GM23338 (cell line): Measurements from ENCODE around the gene SCLT1. TPM values are rescaled to one million over a fixed set of nuclear protein-coding genes. Genes with fewer than 3 reads are reported as not detected.

Experiments used
- ATAC-seq: fragments of 200-7000 bp; cut with Tn5 transposase; 3 replicates; pipeline ENCODE4 v1.9.1; 2020
- DNase-seq: peaks from one replicate; pipeline ENCODE4 v3.0.0-alpha.2; 2015; ENCODE audit warnings: low spot score
- H2AFZ ChIP-seq: fragments of 200-600 bp; sonication (generic); 2 replicates; pipeline ENCODE4 v1.8.0; 2016; ENCODE audit warnings: antibody characterized with exemption, mild to moderate bottlenecking, moderate library complexity
- H3F3A ChIP-seq: fragments of 200-600 bp; sonication (generic); replicated peaks from 2 replicates; pipeline ENCODE4 v1.8.0; 2017; ENCODE audit warnings: antibody characterized with exemption, mixed run types, low read depth
- H3K27ac ChIP-seq: fragments of 200-600 bp; sonication (generic); 2 replicates; pipeline ENCODE4 v1.6.1; 2016; ENCODE audit warnings: low read depth
- H3K27me3 ChIP-seq: fragments of 200-600 bp; sonication (generic); 2 replicates; pipeline ENCODE4 v1.8.0; 2016; ENCODE audit warnings: mild to moderate bottlenecking, mixed run types, moderate library complexity; ENCODE audit not compliant: insufficient read depth
- H3K36me3 ChIP-seq: fragments of 200-600 bp; sonication (generic); 2 replicates; pipeline ENCODE4 v1.8.0; 2016; ENCODE audit warnings: mild to moderate bottlenecking; ENCODE audit not compliant: insufficient read depth
- H3K4me1 ChIP-seq: fragments of 200-600 bp; sonication (generic); 2 replicates; pipeline ENCODE4 v1.8.0; 2016; ENCODE audit warnings: mild to moderate bottlenecking, moderate library complexity; ENCODE audit not compliant: insufficient read depth
- H3K4me2 ChIP-seq: fragments of 200-600 bp; sonication (generic); 2 replicates; pipeline ENCODE4 v1.7.1; 2017; ENCODE audit warnings: mixed run types
- H3K4me3 ChIP-seq: fragments of 200-600 bp; sonication (generic); 2 replicates; pipeline ENCODE4 v1.6.1; 2016; ENCODE audit warnings: mixed run types
- H3K79me2 ChIP-seq: fragments of 200-600 bp; sonication (generic); replicated peaks from 2 replicates; pipeline ENCODE4 v1.8.0; 2017; ENCODE audit warnings: mild to moderate bottlenecking; ENCODE audit not compliant: insufficient read depth
- H3K9me2 ChIP-seq: fragments of 200-600 bp; sonication (generic); 2 replicates; pipeline ENCODE4 v1.8.0; 2017; ENCODE audit not compliant: insufficient read depth
- H4K20me1 ChIP-seq: fragments of 200-600 bp; sonication (generic); replicated peaks from 2 replicates; pipeline ENCODE4 v1.8.0; 2017; ENCODE audit warnings: mild to moderate bottlenecking; ENCODE audit not compliant: insufficient read depth
- H3K27ac Mint-ChIP-seq: 2 replicates; pipeline ENCODE4 v1.8.0; 2020; ENCODE audit warnings: inconsistent platforms, mild to moderate bottlenecking, moderate library complexity, mixed read lengths
- H3K27me3 Mint-ChIP-seq: 3 replicates; pipeline ENCODE4 v1.8.0; 2022; ENCODE audit warnings: low read depth, mild to moderate bottlenecking, moderate library complexity, mixed read lengths, inconsistent platforms; ENCODE audit not compliant: insufficient read depth, poor library complexity
- H3K36me3 Mint-ChIP-seq: 3 replicates; pipeline ENCODE4 v1.8.0; 2021; ENCODE audit warnings: low read depth, mild to moderate bottlenecking, inconsistent platforms, moderate library complexity, mixed read lengths
- H3K4me1 Mint-ChIP-seq: 3 replicates; pipeline ENCODE4 v1.8.0; 2020; ENCODE audit warnings: mild to moderate bottlenecking, inconsistent platforms, mixed read lengths
- H3K4me3 Mint-ChIP-seq: 3 replicates; pipeline ENCODE4 v1.8.0; 2021; ENCODE audit warnings: moderate library complexity, mild to moderate bottlenecking, inconsistent platforms, mixed read lengths
- H3K9me3 Mint-ChIP-seq: 3 replicates; pipeline ENCODE4 v1.8.0; 2020; ENCODE audit warnings: moderate library complexity, mild to moderate bottlenecking, inconsistent platforms, mixed read lengths
- CREB1 ChIP-seq: fragments of 250-450 bp; sonication (Bioruptor Pico); IDR thresholded peaks from 2 replicates; pipeline ENCODE4 v1.5.0; 2020; ENCODE audit warnings: low read depth, mild to moderate bottlenecking, moderate library complexity
- ETS1 ChIP-seq: IDR thresholded peaks from 2 replicates; pipeline ENCODE4 v1.6.1; 2016; ENCODE audit warnings: antibody characterized with exemption
- EZH2 ChIP-seq: fragments of 200-600 bp; sonication (generic); IDR thresholded peaks from one replicate; pipeline ENCODE4 v1.8.0; 2017; ENCODE audit warnings: antibody characterized with exemption, mild to moderate bottlenecking, low read depth; ENCODE audit not compliant: unreplicated experiment
- EZH2phosphoT487 ChIP-seq: fragments of 200-600 bp; sonication (generic); IDR thresholded peaks from one replicate; pipeline ENCODE4 v1.8.1; 2018; ENCODE audit warnings: antibody characterized with exemption; ENCODE audit not compliant: unreplicated experiment
- JUNB ChIP-seq: IDR thresholded peaks from one replicate; pipeline ENCODE4 v1.6.1; 2016; ENCODE audit warnings: antibody characterized with exemption; ENCODE audit not compliant: unreplicated experiment
- NANOG ChIP-seq: IDR thresholded peaks from 2 replicates; pipeline ENCODE4 v1.6.1; 2016; ENCODE audit warnings: antibody characterized with exemption, borderline replicate concordance
- REST ChIP-seq: IDR thresholded peaks from one replicate; pipeline ENCODE4 v1.6.1; 2018; ENCODE audit warnings: antibody characterized with exemption; ENCODE audit not compliant: unreplicated experiment
- STAT1 ChIP-seq: IDR thresholded peaks from one replicate; pipeline ENCODE4 v1.6.1; 2016; ENCODE audit warnings: antibody characterized with exemption; ENCODE audit not compliant: unreplicated experiment
- ZNF331 ChIP-seq: fragments of 250-450 bp; sonication (Bioruptor Pico); IDR thresholded peaks from 2 replicates; pipeline ENCODE4 v1.5.0; 2020; ENCODE audit warnings: low read depth, mild to moderate bottlenecking, moderate library complexity
- ZNF462 ChIP-seq: fragments of 250-450 bp; sonication (Bioruptor Pico); IDR thresholded peaks from 2 replicates; pipeline ENCODE4 v1.5.0; 2020; ENCODE audit warnings: mild to moderate bottlenecking, moderate library complexity
- polyA plus RNA-seq: library from polyadenylated mRNA; unstranded; fragments of >200 nt; fragmentation: Nextera tagmentation; extraction: Ambion mirVana; gene quantifications from 2 replicates; pipeline ENCODE4 v1.2.1, GENCODE V29; 2016
- total RNA-seq: library from RNA; depleted of rRNA; stranded (reverse); fragments of >200 nt; shearing (Covaris generic); gene quantifications from 2 replicates; pipeline ENCODE4 v1.2.3, GENCODE V29; 2014

The SCLT1 gene
- total and polyA plus RNA-seq, 2 experiments from 2014 or later: 18.5 to 18.9 TPM

GRCh38 chr4:128930051-128930450 lies 163.3 kb downstream of the SCLT1 start (continued):
- TF ChIP-seq REST (no peak), JUNB (no peak), ETS1 (no peak), ZNF331 (no peak), EZH2 (no peak)

GRCh38 chr4:128924951-128925350 lies 168.4 kb downstream of the SCLT1 start:
- Histone ChIP-seq H3K4me2 (no peak overlapping the region), H3K9me2 (no peaks in the 10 kb centered on the region), H3K27me3 (no peaks in the 10 kb centered on the region), H3K36me3 (no peaks in the 10 kb centered on the region), H3F3A (no peaks in the 10 kb centered on the region), H3K27ac (no peak overlapping the region), H4K20me1 (no peaks in the 10 kb centered on the region), H2AFZ (no peak overlapping the region), H3K4me3 (no peak overlapping the region), H3K4me1 (no peaks in the 10 kb centered on the region), H3K79me2 (no peaks in the 10 kb centered on the region)
- H3K36me3 Mint-ChIP-seq: no peaks in the 10 kb centered on the region
- no peak overlapping the region for H3K4me3 Mint-ChIP-seq
- DNase-seq (no peak), ATAC-seq (no peak)
- H3K4me1 Mint-ChIP-seq: no peaks in the 10 kb centered on the region
- no peak for TF ChIP-seq ZNF462 (CRISPR knock-in tag)
- TF ChIP-seq STAT1: no peak
- no peak for TF ChIP-seq EZH2phosphoT487
- no peak for TF ChIP-seq CREB1
- TF ChIP-seq ETS1: no peak
- TF ChIP-seq ZNF331: no peak
- TF ChIP-seq NANOG: no peak
- TF ChIP-seq JUNB: no peak
- no peak for TF ChIP-seq EZH2
- H3K9me3 Mint-ChIP-seq: no peaks in the 10 kb centered on the region
- no peak overlapping the region for H3K27ac Mint-ChIP-seq
- H3K27me3 Mint-ChIP-seq: no peaks in the 10 kb centered on the region
